AG04450 (cell line): Measurements from ENCODE around the gene ZBTB20. TPM values are rescaled to one million over a fixed set of nuclear protein-coding genes. Genes with fewer than 3 reads are reported as not detected.

Source experiments
- CTCF ChIA-PET: fragments of 300-600, 350-600 bp; formaldehyde crosslinking; extraction: SDS; loops from one replicate; lab custom pipeline; 2022; ENCODE audit warnings: antibody characterized with exemption, inconsistent platforms; lab: Charles Lee
- POLR2A ChIA-PET: fragments of 350-600 bp; formaldehyde crosslinking; extraction: SDS; loops from one replicate; lab custom pipeline; 2021; ENCODE audit warnings: antibody characterized with exemption, inconsistent platforms; lab: Yijun Ruan, JAX
- DNase-seq: peaks from one replicate; pipeline ENCODE4 v3.0.0-alpha.2; 2011; ENCODE audit warnings: low read depth, low spot score
- H3K27ac ChIP-seq: one replicate; pipeline ENCODE4 v1.5.1; 2012; ENCODE audit warnings: low read depth, low read length, control low read depth
- H3K27me3 ChIP-seq: one replicate; pipeline ENCODE4 v1.6.0; 2012; ENCODE audit warnings: low read length; ENCODE audit not compliant: control insufficient read depth, insufficient read depth
- H3K4me3 ChIP-seq: 2 replicates; pipeline ENCODE4 v1.5.1; 2011; ENCODE audit warnings: mild to moderate bottlenecking, low read depth, low read length, control low read depth
- H3K9me3 ChIP-seq: 2 replicates; pipeline ENCODE4 v1.5.1; 2012; ENCODE audit warnings: low read length; ENCODE audit not compliant: control insufficient read depth, insufficient read depth
- polyA plus RNA-seq: library from polyadenylated mRNA; depleted of rRNA; stranded (reverse); fragments of >200 nt; gene quantifications from 2 replicates; pipeline ENCODE4 v1.2.3, GENCODE V29; 2011
- TF ChIP-seq, protein P1 (sequence below): IDR thresholded peaks from 2 replicates; pipeline ENCODE4 v1.5.1; 2011; ENCODE audit warnings: low read depth, low read length, control low read depth, inconsistent platforms

The ZBTB20 gene
- polyA plus RNA-seq, 1 experiment: 3.0 TPM

DNA sequence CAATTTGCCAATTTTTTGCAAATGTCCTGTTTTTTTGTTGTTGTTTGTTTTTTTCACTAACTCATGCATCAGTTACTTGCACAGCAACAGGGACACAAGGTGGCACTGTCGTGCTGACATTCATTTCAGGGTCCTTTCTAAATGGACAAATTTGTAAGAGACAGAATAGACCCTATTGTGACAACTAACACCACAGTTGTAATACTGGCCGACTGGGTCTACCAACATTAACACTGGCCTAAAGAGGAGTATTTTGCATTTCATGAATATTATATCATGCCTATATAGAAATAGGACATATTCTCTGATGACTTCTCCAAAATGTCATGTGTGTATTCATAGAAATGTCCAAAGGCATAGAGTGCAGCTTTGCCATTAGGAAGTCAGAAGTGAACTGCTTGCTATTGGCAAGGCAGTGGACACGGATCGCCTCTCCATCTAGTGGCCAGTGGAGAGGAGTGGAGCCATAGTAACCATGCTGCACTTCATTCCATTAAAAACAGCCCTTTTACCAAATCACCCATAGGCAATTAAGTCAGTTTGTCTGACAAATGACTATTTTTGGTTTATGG is 54.8 kb downstream of the ZBTB20 start:
- H3K4me3 ChIP-seq: no peak overlapping the region
- H3K9me3 ChIP-seq: no peaks in the 10 kb centered on the region
- POLR2A ChIA-PET: no interaction called here
- no peaks in the 10 kb centered on the region for H3K27me3 ChIP-seq
- CTCF ChIA-PET: interaction anchor here (0.6 to 3.1 kb wide), 33 partner anchors 9 to 1059 kb away, joined by 3 to 18 read pairs (median 4); no protein-coding TSS in a partner anchor
- peak; percentile 42 for DNase-seq
- TF ChIP-seq, protein P1, sequence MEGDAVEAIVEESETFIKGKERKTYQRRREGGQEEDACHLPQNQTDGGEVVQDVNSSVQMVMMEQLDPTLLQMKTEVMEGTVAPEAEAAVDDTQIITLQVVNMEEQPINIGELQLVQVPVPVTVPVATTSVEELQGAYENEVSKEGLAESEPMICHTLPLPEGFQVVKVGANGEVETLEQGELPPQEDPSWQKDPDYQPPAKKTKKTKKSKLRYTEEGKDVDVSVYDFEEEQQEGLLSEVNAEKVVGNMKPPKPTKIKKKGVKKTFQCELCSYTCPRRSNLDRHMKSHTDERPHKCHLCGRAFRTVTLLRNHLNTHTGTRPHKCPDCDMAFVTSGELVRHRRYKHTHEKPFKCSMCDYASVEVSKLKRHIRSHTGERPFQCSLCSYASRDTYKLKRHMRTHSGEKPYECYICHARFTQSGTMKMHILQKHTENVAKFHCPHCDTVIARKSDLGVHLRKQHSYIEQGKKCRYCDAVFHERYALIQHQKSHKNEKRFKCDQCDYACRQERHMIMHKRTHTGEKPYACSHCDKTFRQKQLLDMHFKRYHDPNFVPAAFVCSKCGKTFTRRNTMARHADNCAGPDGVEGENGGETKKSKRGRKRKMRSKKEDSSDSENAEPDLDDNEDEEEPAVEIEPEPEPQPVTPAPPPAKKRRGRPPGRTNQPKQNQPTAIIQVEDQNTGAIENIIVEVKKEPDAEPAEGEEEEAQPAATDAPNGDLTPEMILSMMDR: peak; percentile 97
- no peak overlapping the region for H3K27ac ChIP-seq

DNA sequence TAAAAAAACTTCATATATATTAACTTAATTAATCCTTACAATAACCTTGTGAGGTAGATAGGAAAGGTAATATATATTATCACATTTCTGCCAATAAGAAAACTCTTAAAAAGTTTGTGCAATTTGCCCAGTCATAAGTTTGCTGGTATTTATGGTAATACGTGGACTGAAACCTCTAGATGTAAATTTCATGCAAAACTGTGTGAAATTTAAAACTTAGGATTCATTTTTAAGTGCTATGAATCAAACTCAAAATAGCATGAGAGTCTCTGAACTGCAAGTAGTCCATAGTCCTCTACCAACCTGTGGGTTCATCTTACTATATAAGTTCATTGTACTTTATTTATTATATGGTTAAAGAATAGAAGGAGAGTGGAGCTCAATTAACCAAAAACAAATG is 56.4 kb downstream of the ZBTB20 start:
- H3K4me3 ChIP-seq: no peak overlapping the region
- H3K27me3 ChIP-seq: no peaks in the 10 kb centered on the region
- H3K9me3 ChIP-seq: no peaks in the 10 kb centered on the region
- POLR2A ChIA-PET: no interaction called here
- TF ChIP-seq, protein P1: no peak
- CTCF ChIA-PET: interaction anchor here (1.2 to 3.1 kb wide), 6 partner anchors 11 to 707 kb away, joined by 3 to 16 read pairs (median 12); no protein-coding TSS in a partner anchor
- no peak overlapping the region for H3K27ac ChIP-seq
- DNase-seq: no peak

DNA sequence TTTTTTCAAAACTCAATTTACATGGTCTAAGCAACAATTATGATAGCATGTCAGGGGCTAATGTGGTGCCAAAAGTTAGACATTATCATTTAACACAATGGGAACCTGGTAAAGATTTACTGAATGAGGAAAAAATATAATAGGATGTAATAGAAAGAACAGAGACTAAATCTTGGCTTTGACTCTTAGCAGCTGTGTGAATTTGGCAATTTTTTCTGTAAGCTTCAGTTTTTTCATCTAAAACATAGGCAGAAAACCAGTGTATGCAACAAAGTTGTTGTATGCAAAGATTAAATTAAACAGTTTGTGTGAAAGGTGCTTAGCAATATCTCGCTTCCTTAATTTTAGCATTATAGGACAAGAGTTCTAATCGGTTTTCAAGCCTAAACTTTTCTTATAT is 57.6 kb downstream of the ZBTB20 start:
- ChIA-PET CTCF (no interaction called here), POLR2A (no interaction called here)
- Histone ChIP-seq H3K9me3 (no peaks in the 10 kb centered on the region), H3K27me3 (no peaks in the 10 kb centered on the region), H3K27ac (no peak overlapping the region), H3K4me3 (no peak overlapping the region)
- no peak for DNase-seq
- TF ChIP-seq, protein P1: no peak

- CTCF ChIA-PET: no interaction called here
- DNase-seq: no peak
- Histone ChIP-seq H3K9me3 (no peaks in the 10 kb centered on the region), H3K27me3 (no peaks in the 10 kb centered on the region), H3K4me3 (no peak overlapping the region), H3K27ac (no peak overlapping the region)
- TF ChIP-seq, protein P1: no peak
- POLR2A ChIA-PET: no interaction called here
Measured at GRCh38 chr3:115087512-115087911, 59.6 kb downstream of the ZBTB20 start.

- no peak for DNase-seq
- Histone ChIP-seq H3K27ac (no peak overlapping the region), H3K4me3 (no peak overlapping the region), H3K27me3 (no peaks in the 10 kb centered on the region), H3K9me3 (no peaks in the 10 kb centered on the region)
- POLR2A ChIA-PET: no interaction called here
- TF ChIP-seq, protein P1: no peak
- CTCF ChIA-PET: interaction anchor here (1.2 kb wide), 1 partner anchor 8 kb away, joined by 4 read pairs; no protein-coding TSS in a partner anchor
Measured at GRCh38 chr3:115086344-115086743, 60.7 kb downstream of the ZBTB20 start.
